GM23338 (cell line): ENCODE data around the gene CNTNAP5.

Experiments
- CREB1 ChIP-seq: fragments of 250-450 bp; sonication (Bioruptor Pico); IDR thresholded peaks from 2 replicates; pipeline ENCODE4 v1.5.0; 2020; ENCODE audit warnings: low read depth, mild to moderate bottlenecking, moderate library complexity
- CTCF ChIP-seq, 2 experiments: fragments of 200-600 bp in 1 of 2; sonication (generic) in 1 of 2; conservative IDR thresholded peaks; 2 replicates each; pipeline versions ENCODE4 v1.5.1 to v1.6.1; 2016 to 2017; ENCODE audit warnings: antibody characterized with exemption in 2 of 2, low read depth in 2 of 2, mild to moderate bottlenecking in 2 of 2, moderate library complexity in 1 of 2
- EZH2 ChIP-seq: fragments of 200-600 bp; sonication (generic); IDR thresholded peaks from one replicate; pipeline ENCODE4 v1.8.0; 2017; ENCODE audit warnings: antibody characterized with exemption, mild to moderate bottlenecking, low read depth; ENCODE audit not compliant: unreplicated experiment
- EZH2phosphoT487 ChIP-seq: fragments of 200-600 bp; sonication (generic); IDR thresholded peaks from one replicate; pipeline ENCODE4 v1.8.1; 2018; ENCODE audit warnings: antibody characterized with exemption; ENCODE audit not compliant: unreplicated experiment
- JUNB ChIP-seq: IDR thresholded peaks from one replicate; pipeline ENCODE4 v1.6.1; 2016; ENCODE audit warnings: antibody characterized with exemption; ENCODE audit not compliant: unreplicated experiment
- NANOG ChIP-seq: IDR thresholded peaks from 2 replicates; pipeline ENCODE4 v1.6.1; 2016; ENCODE audit warnings: antibody characterized with exemption, borderline replicate concordance
- POLR2AphosphoS5 ChIP-seq: IDR thresholded peaks from 2 replicates; pipeline ENCODE4 v1.6.1; 2016; ENCODE audit warnings: antibody characterized with exemption, low read depth
- REST ChIP-seq: IDR thresholded peaks from one replicate; pipeline ENCODE4 v1.6.1; 2018; ENCODE audit warnings: antibody characterized with exemption; ENCODE audit not compliant: unreplicated experiment
- TF ChIP-seq, protein P1 (sequence below): IDR thresholded peaks from 2 replicates; pipeline ENCODE4 v1.6.1; 2016; ENCODE audit warnings: antibody characterized with exemption

GRCh38 chr2:124698979-124699565 is 674.0 kb downstream of the CNTNAP5 start:
- no peak for TF ChIP-seq CTCF (conservative IDR thresholded peaks at IDR 0.05; ENCODE audit: low read depth in 2 of 2)
- TF ChIP-seq EZH2: no peak
- TF ChIP-seq NANOG: no peak
- no peak for TF ChIP-seq CREB1 (CRISPR knock-in tag)
- no peak for TF ChIP-seq EZH2phosphoT487
- TF ChIP-seq POLR2AphosphoS5: no peak
- TF ChIP-seq REST: no peak
- TF ChIP-seq, protein P1, sequence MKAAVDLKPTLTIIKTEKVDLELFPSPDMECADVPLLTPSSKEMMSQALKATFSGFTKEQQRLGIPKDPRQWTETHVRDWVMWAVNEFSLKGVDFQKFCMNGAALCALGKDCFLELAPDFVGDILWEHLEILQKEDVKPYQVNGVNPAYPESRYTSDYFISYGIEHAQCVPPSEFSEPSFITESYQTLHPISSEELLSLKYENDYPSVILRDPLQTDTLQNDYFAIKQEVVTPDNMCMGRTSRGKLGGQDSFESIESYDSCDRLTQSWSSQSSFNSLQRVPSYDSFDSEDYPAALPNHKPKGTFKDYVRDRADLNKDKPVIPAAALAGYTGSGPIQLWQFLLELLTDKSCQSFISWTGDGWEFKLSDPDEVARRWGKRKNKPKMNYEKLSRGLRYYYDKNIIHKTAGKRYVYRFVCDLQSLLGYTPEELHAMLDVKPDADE: no peak
- no peak for TF ChIP-seq JUNB
